HG03196 (cell line): ENCODE measurements around the gene MEIS3.
"Not testable (repeated sequence)": the region's sequence is repeated elsewhere in the genome, so short reads cannot be mapped to it uniquely, and the experiment has no call there.

Source experiments
- ATAC-seq: cut with Tn5 transposase; IDR thresholded peaks from one replicate; pipeline ENCODE4 v1.9.1; 2021; ENCODE audit not compliant: unreplicated experiment

MEIS3 gene

DNA sequence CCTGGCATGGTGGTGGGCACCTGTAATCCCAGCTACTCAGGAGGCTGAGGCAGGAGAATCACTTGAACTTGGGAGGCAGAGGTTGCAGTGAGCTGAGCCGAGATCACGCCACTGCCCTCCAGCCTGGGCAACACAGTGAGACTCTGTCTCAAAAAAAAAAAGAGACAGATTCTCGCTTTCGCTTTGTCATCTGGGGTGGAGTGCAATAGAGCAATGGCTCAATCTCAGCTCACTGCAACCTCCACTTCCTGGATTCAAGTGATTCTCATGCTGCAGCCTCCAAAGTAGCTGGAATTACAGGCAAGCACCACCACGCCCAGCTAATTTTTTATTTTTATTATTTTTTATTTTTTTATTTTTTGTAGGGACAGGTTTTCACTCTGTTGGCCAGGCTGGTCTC, 30.6 kb downstream of the MEIS3 start:
- ATAC-seq, result not testable (repeated sequence)

DNA sequence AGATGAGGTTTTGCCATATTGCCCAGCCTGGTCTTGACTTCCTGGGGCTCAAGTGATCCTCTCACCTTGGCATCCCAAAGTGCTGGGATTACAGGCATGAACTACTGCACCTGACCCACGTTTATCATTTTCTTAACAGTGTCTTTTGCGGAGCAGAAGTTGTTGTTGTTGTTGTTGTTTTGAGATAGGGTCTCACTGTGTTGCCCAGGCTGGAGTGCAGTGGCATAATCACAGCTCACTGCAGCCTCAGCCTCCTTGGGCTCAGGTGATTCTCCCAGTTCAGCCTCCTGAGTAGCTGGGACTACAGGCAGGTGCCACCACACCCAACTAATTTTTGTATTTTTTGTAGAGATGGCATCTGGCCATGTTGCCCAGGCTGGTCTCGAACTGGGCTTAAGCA, 31.7 kb downstream of the MEIS3 start:
- not testable (repeated sequence) for ATAC-seq

DNA sequence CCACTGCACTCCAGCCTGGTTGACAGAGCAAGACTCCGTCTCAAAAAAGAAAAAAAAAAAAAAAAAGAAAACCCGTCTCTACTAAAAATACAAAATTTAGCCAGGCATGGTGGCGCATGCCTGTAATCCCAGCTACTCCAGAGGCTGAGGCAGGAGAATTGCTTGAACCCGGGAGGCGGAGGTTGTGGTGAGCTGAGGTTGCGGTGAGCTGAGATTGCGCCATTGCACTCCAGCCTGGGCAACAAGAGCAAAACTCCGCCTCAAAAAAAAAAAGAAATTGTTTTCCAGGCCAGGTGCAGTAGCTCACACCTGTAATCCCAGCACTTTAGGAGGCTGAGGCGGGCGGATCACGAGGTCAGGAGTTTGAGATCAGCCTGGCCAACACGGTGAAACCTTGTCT, 32.7 kb downstream of the MEIS3 start:
- not testable (repeated sequence) for ATAC-seq

DNA sequence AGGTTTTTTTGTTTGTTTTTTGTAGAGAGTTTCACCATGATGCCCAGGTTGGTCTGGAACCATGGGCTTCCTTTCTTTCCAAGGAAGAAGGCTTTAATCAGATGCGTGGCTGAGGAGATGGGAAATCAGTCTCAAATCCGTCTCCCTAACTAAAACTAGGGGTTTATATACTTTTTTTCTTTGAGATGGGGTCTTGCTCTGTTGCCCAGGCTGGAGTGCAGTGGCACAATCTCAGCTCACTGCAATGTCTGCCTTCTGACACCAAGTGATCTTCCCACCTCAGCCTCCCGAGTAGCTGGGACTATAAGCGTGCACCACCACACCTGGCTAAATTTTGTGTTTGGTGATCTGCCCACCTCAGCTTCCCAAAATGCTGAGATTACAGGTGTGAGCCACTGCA, 34.8 kb downstream of the MEIS3 start:
- ATAC-seq, result not testable (repeated sequence)

DNA sequence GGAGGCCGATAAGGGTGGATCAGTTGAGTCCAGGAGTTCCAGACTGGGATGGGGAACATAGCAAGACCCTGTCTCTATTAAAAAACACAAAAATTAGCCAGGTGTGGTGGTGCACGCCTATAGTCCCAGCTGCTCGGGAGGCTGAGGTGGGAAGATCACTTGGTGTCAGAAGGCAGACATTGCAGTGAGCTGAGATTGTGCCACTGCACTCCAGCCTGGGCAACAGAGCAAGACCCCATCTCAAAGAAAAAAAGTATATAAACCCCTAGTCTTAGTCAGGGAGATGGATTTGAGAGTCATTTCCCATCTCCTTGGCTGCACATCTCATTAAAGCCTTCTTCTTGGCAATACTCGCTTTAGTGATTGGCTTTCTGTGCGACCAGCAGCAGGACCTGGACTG, 35.4 kb downstream of the MEIS3 start:
- ATAC-seq, result not testable (repeated sequence)

DNA sequence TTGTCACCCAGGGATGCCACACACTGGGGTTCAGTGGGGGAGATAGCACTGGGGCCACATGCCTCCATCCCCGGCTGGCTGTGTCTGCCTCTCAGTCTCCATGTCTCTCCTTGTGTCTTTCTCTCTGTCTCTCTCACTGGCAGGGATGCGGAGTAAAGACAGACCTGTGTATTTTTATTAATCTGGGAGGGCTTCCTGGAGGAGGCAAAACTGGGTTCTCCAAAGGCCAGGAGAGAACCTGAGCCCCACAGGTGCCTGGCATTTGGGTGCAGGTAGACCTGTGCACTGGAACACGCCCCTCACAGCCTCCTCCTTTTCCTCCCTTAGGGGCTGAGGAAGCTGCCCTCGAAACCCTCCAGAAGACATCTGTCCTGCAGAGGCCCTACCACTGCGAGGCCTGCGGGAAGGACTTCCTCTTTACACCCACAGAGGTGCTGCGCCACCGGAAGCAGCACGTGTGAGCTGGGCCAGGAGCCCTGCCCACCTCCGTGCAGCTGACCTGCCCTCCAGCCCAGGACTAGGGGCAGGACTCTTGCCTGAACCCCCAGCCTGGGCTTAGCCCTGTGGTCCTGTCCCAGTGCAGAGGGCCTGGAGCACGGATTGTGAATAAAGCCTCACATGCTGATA, 37.6 kb downstream of the MEIS3 start:
- no peak for ATAC-seq

DNA sequence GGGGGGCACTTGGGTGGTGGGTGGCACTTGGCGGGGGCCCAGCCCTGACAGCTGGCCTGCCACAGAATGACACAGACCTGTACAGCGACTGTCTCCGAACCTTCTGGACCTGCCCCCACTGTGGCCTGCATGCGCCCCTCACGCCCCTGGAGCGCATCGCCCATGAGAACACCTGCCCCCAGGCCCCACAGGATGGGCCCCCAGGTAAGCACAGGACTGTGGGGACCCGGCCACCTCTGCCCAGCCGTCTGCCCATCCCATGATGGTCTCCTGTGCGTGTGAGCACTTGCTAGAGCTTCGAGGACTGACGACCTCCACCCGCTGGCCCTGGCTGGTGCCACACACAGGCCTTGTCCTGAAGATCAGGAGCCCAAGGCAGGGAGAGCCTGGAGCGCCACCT, 38.2 kb downstream of the MEIS3 start:
- ATAC-seq, result no peak

DNA sequence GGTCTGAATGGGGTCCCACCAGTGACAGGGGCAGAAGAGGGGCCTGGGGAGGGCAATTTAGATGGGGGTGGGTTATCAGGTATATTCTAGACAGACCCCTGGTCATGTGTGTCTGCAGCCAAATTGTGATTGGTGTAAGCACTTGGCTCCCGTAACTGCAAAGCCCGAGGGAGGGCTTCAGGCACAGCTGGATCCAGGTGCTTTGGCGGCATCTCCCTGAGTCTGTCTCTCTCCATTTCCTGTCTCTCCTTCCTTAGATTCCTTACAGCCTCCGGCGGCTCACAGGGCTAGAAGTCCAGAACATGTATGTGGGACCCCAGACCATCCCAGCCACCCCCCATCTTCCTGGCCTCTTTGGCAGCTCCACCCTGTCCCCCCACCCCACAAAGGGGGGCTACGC, 38.8 kb downstream of the MEIS3 start:
- no peak for ATAC-seq

DNA sequence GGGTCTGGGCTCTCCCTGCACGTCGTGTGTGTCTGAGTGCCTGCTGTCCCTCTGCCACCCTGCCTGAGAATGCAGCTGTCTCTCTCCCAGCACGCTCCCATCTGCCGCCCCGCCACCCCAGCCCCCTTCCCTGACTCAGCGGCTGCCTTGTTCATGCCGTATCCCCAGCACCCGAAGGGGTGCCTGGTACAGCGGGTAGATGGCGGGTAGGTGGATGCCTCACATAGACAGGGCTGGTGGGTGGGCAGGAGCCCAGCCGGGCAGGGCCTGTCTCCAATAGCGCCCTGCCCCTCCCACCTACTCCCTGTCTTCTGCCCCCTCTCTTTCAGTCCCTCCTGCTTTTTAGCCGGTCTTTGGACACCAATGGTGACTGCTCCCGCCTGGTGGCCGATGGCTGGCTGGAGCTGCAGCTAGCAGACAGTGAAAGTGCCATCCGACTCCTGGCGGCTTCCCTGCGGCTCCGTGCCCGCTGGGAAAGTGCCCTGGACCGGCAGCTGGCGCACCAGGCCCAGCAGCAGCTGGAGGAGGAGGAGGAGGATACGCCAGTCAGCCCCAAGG, 39.9 kb downstream of the MEIS3 start:
- ATAC-seq, result no peak

DNA sequence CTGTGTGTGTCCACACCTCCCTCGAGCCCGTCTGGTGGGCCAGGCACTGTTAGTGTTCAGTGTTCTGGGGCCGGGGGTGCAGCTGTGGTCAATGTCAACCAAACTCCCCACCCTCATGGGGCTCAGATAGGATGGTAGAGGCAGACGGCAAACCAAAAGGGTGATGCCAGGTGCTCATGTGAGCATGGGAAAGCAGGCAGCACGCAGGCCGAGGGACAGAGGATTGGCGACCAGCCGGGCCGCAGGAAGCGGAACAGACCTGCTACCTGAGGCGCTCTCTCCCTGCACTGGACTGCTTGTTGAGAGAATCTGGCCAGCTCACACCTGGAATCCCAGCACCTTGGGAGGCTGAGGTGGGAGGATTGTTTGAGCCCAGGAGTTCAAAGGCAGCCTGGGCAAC, 41.1 kb downstream of the MEIS3 start:
- ATAC-seq, result no peak

DNA sequence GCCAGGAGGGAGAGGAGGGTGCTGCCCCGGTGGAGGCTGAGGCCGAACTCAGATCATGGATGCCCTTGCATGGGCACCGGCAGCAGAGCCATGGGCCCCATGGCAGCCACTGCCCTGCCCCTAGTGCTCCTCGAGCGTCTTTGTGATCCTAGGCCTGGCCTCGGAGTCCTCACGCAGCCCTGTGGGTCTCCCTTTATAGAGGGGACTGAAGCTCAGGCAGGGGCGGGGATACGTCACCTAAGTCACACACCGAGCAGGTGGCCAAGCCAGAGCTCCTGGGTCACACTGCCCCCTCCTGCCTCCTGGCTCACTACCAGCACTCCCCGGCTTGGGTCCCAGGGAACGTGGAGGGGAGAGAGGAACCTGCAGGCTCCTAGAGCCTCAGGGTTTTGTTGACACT, 41.5 kb downstream of the MEIS3 start:
- ATAC-seq, result no peak

DNA sequence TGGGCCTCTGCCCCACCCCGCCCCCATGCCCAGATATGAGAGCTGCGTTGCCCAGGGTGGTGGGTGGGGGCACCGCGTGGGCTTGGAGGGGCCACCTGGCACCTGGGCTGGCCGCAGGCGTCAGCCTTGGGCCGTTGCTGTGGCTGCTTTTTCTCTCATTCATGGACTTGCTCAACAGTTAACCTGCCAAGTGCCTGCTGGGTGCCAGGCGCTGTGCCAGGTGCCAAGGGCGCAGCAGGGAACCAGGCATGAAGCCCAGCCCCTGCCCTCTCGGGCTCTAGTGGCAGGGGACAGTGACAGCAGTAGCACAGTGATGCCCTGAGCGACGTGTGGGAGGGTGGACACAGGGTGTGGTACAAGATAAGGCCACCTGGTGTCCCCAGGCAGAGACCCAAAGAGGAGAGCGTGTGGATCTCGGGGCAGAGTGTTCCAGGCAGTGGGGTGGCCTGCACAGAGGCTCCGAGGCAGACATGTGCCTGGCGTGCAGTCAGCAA, 42.1 kb downstream of the MEIS3 start:
- ATAC-seq, result no peak

DNA sequence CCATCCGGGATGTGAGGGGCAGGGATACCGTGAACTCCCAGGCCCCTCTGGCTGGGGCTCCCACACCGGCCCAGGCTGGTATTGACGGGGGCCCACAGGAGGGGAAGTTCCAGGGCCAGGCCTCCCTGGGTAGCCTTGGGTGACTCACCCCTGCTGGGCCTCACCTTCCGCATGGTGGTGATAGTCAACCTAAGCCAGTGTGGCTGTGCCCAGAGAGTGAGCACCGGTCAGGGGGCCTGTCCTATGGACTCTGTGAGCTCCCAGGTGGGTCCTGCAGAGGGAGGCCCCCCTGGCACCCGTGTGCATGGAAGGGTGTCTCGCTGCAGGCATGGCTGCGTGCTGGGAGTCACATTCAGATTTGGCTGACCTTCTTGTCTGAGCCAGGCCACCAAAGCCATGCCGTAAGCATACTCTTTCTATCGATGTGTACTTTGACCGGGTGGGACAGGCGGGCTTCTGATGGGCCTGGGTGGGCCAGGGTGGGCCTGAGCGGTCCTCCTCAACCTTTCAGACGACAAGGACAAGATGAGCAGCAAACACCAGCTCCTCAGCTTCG, 42.7 kb downstream of the MEIS3 start:
- no peak for ATAC-seq

DNA sequence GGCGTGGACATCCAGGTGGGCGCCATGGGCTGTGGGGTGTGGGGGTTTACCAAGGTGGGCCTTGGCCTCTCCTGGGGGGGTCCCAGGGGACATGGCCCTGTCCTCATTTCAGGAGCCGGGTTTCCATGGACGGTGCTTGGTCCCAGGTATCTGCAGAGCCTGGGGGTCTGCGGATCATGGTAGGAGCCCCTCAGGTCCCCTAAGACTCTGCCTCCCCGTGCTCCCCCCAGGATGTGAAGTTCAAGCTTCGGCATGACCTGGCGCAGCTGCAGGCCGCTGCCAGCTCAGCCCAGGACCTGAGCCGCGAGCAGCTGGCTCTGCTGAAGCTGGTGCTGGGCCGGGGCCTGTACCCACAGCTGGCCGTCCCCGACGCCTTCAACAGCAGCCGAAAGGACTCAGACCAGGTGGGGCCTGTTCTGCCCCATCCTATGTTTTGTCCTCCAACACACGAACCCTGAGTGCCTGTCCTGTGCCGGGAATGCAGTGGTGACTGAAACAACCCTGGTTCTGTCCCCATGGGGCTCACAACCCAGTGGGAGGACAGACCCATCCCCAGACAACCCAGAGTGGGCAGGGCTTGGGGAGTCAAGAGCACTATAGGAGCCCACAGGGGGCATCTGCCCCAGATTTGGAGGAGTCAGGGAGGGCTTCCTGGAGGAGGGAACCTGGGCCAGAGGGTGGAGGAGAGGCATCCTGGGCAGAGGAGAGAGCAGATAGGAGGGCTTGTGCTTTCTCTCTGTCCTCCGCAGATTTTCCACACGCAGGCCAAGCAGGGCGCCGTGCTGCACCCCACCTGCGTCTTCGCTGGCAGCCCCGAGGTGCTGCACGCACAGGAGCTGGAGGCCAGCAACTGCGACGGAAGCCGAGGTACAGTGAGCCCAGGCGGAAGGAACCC, 43.4 kb downstream of the MEIS3 start:
- ATAC-seq, result no peak

DNA sequence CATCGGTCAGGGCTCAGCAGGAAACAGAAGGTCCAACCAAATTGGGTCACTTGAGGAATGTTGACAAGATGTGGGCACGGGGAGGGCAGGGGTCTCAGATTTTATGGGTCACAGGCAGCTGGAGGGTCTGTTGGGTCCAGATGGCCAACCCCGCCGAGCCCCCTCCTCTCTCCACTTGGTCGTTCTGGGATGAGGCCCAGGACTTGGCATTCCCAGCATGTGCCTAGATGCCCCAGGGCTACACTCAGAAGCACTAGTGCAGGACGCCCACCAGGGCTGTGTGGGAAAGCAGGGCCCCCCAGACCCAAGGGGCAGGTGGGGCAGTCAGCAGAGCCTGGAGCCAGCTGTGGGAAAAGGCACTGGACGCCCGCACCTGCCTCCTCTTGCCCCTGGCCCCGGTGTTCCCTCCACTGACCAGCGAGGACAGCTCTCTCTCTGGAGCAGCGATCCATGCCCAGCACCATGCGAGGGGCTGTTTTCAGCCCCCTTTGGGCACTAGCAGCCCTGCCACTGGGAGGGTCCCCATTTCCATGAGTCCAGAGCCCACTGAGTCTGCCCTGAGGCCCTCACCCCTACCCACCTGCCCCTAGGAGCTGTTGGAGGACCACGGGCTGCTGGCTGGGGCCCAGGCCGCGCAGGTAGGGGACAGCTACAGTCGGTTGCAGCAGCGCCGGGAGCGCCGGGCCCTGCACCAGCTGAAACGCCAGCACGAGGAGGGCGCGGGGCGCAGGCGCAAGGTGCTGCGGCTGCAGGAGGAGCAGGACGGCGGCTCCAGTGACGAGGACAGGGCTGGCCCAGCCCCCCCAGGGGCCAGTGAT, 44.2 kb downstream of the MEIS3 start:
- no peak for ATAC-seq

DNA sequence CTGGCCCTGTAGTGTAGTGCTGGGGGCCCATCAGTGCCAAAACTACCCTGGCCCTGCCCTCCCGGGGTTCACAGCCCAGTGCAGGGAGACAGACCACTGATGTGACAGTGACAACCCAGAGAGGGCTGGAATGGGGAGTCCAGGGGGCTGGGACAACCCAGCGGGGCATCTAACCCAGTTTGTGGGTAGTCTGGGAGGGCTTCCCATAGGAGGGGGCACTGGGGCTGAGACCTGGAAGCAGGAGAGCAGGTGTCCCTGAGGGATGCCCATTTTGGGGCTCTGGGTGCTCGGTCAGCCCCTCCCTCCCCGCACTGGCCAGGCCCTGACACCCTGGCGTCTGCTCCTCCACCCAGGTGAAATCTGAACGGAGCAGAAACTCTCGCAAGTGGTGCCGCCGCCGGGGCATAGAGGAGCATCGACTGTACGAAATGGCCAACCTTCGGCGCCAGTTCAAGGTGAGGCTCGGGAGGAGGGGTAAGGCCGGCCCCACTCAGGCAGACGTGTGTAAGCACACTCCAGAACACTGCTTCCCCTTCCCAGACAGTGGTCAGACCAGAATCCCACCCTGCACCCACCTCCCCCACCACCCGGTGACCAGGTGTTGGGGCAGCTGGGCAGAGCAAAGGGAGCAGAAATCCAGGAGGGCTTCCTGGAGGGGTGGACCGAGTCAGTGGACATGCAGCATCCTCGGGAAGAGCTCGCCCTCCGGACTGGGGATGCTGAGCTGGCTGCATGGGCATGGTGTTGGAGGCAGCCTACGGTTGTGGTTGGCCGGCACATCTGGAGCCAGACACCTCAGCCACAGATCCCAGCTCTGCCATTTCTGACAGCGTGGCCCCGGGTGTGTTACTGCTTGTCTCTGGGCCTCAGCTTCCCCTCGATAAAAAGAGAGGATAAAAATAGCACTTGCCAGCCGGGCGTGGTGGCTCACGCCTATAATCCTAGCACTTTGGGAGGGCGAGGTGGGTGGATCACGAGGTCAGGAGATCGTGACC, 45.8 kb downstream of the MEIS3 start:
- no peak for ATAC-seq

DNA sequence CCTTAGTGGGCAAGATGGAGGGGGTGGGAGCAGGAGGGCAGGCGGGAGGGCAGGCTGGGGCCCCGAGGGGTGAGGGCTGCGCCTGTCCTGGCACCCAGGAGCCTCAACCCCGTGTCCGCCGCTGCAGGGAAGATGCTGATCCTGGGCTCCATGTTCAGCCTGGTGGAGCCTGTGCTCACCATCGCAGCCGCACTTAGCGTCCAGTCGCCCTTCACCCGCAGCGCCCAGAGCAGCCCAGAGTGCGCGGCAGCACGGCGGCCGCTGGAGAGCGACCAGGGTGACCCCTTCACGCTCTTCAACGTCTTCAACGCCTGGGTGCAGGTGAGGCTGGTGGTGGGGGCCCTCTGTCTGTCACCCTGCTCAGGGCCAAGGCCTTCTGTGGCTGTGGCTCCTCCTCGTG, 46.7 kb downstream of the MEIS3 start:
- ATAC-seq, result no peak

DNA sequence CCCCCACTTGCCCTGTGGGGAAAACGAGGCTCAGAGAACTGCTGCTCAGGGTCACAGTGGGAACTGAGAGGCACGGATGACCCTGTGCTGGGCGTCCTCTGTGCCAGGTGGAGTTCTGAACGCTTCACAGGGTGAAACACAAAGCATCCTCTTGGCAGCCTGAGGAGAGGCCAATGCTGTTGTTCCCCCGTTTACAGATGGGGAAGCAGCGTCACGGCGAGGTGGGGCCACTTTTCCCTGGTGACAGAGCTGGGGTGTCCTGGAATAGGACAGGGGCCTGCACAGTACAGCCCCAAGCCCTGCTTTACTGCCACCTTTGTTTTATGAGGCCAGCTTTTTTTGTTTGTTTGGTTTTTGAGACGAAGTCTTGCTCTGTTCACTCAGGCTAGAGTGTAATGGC, 48.1 kb downstream of the MEIS3 start:
- no peak for ATAC-seq

DNA sequence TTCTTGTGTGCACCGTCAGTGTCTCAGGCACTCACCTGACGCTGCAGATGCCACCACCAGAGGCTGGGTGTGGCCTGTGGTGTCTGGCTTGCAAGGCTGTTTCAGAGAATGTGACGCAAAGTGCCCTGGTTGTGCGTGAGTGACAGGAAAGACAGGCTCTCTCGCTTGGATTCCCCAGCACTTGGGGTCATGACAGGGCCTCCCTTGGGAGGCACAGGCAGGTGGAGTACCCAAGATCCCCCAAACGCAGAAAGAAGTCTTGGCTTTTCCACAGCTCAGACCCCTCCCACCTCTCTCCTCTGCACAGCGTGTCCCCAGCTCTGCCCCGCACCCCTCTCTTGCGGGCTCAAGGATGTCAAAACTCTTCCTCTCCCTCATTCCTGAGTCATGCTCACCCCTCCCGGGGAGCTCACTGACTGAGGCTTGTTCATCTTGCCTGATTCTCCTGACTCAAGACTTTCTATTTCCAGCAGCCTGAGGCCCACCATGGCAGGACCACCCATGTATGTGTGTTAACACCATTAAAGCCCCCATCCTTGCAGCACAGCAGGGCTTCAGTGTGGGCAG, 49.2 kb downstream of the MEIS3 start:
- ATAC-seq, result no peak
